MM.1S (cell line): ENCODE data around the gene KCNH2.

Source experiments
- CTCF ChIP-seq: fragments of 300-600 bp; sonication (generic); IDR thresholded peaks from 2 replicates; pipeline ENCODE4 v1.5.1; 2016; ENCODE audit warnings: antibody characterized with exemption, low read length, mixed read lengths
- EZH2phosphoT487 ChIP-seq: fragments of 300-600 bp; sonication (generic); IDR thresholded peaks from 2 replicates; pipeline ENCODE4 v1.6.1; 2018; ENCODE audit warnings: antibody characterized with exemption, low read length

GRCh38 chr7:150945853-150946420 is 32.2 kb downstream of the KCNH2 start:
- TF ChIP-seq CTCF = no peak
- no peak for TF ChIP-seq EZH2phosphoT487
